ENCODE results near the gene ITPR1.

ITPR1 gene

DNA sequence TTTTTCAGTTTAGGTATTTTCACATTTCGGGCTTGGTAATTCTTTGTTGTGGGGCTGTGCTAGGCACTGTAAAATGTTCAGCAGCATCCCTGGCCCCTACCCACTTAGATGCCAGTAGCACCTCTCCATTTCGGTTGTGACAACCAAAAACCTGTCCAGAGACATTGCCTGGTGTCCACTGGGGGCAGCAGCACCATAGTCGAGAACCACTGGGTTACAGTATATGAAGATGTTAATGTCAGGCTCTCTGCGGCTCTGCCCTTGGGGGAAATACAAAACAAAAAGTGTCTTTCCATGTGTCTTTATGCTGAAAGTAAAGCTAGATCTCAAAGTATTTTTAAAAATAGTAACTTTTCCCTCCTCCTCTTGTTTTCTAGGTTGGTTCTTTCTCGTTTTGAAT is 177.2 kb downstream of the ITPR1 start:
- Histone ChIP-seq H3K9me3 (ENCODE audit: low read length) (no peaks in the 10 kb centered on the region), H3K79me2 (ENCODE audit: insufficient read depth, low read length) (no peaks in the 10 kb centered on the region), H3K9me2 (ENCODE audit: low read depth, low read length) (no peaks in the 10 kb centered on the region), H2AFZ (ENCODE audit: low read length) (no peak overlapping the region), H3K9ac (ENCODE audit: low read length) (no peak overlapping the region), H3K36me3 (ENCODE audit: insufficient read depth, low read length) (0 out of 2 replicates have a peak, but pooled peaks cover 3% of the 10 kb centered on the region), H3K4me1 (ENCODE audit: insufficient read depth, low read length, severe bottlenecking) (no peaks in the 10 kb centered on the region), H3K4me2 (ENCODE audit: low read length) (no peak overlapping the region), H3K27me3 (ENCODE audit: insufficient read depth, low read length) (no peaks in the 10 kb centered on the region), H3K4me3 (ENCODE audit: low read depth, low read length, poor library complexity, severe bottlenecking) (no peak overlapping the region), H3K27ac (ENCODE audit: low read depth, low read length, poor library complexity, severe bottlenecking) (no peak overlapping the region), H4K20me1 (ENCODE audit: insufficient read depth, low read length) (no peaks in the 10 kb centered on the region), H3F3A (ENCODE audit: insufficient read depth, low read length) (no peaks in the 10 kb centered on the region)
- TF ChIP-seq EZH2 (IDR thresholded peaks at IDR 0.05; ENCODE audit: borderline replicate concordance, low read length) = no peak
- TF ChIP-seq, protein P1, sequence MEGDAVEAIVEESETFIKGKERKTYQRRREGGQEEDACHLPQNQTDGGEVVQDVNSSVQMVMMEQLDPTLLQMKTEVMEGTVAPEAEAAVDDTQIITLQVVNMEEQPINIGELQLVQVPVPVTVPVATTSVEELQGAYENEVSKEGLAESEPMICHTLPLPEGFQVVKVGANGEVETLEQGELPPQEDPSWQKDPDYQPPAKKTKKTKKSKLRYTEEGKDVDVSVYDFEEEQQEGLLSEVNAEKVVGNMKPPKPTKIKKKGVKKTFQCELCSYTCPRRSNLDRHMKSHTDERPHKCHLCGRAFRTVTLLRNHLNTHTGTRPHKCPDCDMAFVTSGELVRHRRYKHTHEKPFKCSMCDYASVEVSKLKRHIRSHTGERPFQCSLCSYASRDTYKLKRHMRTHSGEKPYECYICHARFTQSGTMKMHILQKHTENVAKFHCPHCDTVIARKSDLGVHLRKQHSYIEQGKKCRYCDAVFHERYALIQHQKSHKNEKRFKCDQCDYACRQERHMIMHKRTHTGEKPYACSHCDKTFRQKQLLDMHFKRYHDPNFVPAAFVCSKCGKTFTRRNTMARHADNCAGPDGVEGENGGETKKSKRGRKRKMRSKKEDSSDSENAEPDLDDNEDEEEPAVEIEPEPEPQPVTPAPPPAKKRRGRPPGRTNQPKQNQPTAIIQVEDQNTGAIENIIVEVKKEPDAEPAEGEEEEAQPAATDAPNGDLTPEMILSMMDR (IDR thresholded peaks at IDR 0.05; ENCODE audit: low read length) = peak; percentile 27

DNA sequence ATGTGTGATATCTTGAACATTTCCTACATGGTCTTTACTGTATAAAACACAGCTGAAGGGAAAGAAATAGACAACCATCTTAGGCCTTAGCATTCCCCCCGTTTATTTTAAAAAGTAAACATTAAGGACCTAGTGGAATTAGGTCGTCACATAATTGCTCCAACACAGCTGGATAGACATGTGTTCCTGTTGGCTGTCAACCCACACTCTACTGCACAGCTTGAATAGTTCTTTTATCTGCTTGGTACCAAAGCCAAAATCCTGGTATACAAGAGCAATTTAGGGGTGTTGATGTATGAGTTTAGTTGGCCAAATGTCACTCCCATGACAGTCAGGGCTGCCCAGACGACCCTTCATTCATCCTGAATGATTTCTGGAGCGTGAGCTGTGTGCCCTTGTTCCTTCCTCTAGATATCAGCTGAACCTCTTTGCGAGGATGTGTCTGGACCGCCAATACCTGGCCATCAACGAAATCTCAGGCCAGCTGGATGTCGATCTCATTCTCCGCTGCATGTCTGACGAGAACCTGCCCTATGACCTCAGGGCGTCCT is 179.7 kb downstream of the ITPR1 start:
- TF ChIP-seq EZH2 (IDR thresholded peaks at IDR 0.05; ENCODE audit: borderline replicate concordance, low read length) = no peak
- TF ChIP-seq, protein P1 (IDR thresholded peaks at IDR 0.05; ENCODE audit: low read length) = no peak
- H3K9ac ChIP-seq (ENCODE audit: low read length) = no peak overlapping the region
- no peak overlapping the region for H3K4me2 ChIP-seq (ENCODE audit: low read length)
- no peaks in the 10 kb centered on the region for H3K79me2 ChIP-seq (ENCODE audit: insufficient read depth, low read length)
- no peaks in the 10 kb centered on the region for H3F3A ChIP-seq (ENCODE audit: insufficient read depth, low read length)
- no peaks in the 10 kb centered on the region for H3K9me2 ChIP-seq (ENCODE audit: low read depth, low read length)
- no peak overlapping the region for H2AFZ ChIP-seq (ENCODE audit: low read length)
- H3K4me1 ChIP-seq (ENCODE audit: insufficient read depth, low read length, severe bottlenecking) = no peaks in the 10 kb centered on the region
- no peak overlapping the region for H3K27ac ChIP-seq (ENCODE audit: low read depth, low read length, poor library complexity, severe bottlenecking)
- H3K27me3 ChIP-seq (ENCODE audit: insufficient read depth, low read length) = no peaks in the 10 kb centered on the region
- H4K20me1 ChIP-seq (ENCODE audit: insufficient read depth, low read length) = no peaks in the 10 kb centered on the region
- no peaks in the 10 kb centered on the region for H3K9me3 ChIP-seq (ENCODE audit: low read length)
- 0 out of 2 replicates have a peak, but pooled peaks cover 3% of the 10 kb centered on the region for H3K36me3 ChIP-seq (ENCODE audit: insufficient read depth, low read length)
- no peak overlapping the region for H3K4me3 ChIP-seq (ENCODE audit: low read depth, low read length, poor library complexity, severe bottlenecking)

DNA sequence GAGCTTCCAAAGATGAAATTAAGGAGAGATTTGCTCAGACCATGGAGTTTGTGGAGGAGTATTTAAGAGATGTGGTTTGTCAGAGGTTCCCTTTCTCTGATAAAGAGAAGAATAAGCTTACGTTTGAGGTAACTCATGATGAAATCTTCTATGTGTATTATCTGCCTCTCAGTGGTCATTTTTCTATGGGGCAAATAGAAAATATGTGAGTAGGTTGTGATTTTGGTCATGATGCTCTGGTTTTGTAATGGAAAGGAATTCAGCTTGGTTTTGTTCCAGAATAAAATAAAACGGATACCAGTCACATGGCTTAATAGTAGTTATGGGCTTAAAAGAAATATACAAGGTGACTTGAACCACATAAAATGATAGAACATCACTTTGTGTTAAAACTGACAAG is 181.1 kb downstream of the ITPR1 start:
- H3K9ac ChIP-seq (ENCODE audit: low read length) = no peak overlapping the region
- H3K36me3 ChIP-seq (ENCODE audit: insufficient read depth, low read length) = 0 out of 2 replicates have a peak, but pooled peaks cover 3% of the 10 kb centered on the region
- H3F3A ChIP-seq (ENCODE audit: insufficient read depth, low read length) = no peaks in the 10 kb centered on the region
- H3K9me3 ChIP-seq (ENCODE audit: low read length) = no peaks in the 10 kb centered on the region
- H3K9me2 ChIP-seq (ENCODE audit: low read depth, low read length) = no peaks in the 10 kb centered on the region
- H3K79me2 ChIP-seq (ENCODE audit: insufficient read depth, low read length) = no peaks in the 10 kb centered on the region
- no peaks in the 10 kb centered on the region for H3K4me1 ChIP-seq (ENCODE audit: insufficient read depth, low read length, severe bottlenecking)
- no peak overlapping the region for H3K27ac ChIP-seq (ENCODE audit: low read depth, low read length, poor library complexity, severe bottlenecking)
- no peaks in the 10 kb centered on the region for H4K20me1 ChIP-seq (ENCODE audit: insufficient read depth, low read length)
- H3K4me2 ChIP-seq (ENCODE audit: low read length) = no peak overlapping the region
- H3K27me3 ChIP-seq (ENCODE audit: insufficient read depth, low read length) = no peaks in the 10 kb centered on the region
- TF ChIP-seq, protein P1 (IDR thresholded peaks at IDR 0.05; ENCODE audit: low read length) = no peak
- no peak for TF ChIP-seq EZH2 (IDR thresholded peaks at IDR 0.05; ENCODE audit: borderline replicate concordance, low read length)
- no peak overlapping the region for H2AFZ ChIP-seq (ENCODE audit: low read length)
- no peak overlapping the region for H3K4me3 ChIP-seq (ENCODE audit: low read depth, low read length, poor library complexity, severe bottlenecking)
